HL-60 (cell line): Measurements from ENCODE around the gene SNRNP25.

ENCODE experiments used
- TF ChIP-seq, protein P1 (sequence below): IDR thresholded peaks from one replicate; pipeline ENCODE4 v1.5.1; 2011; ENCODE audit warnings: low read length, control low read depth, inconsistent platforms; ENCODE audit not compliant: insufficient read depth
- TF ChIP-seq, protein P2 (sequence below): IDR thresholded peaks from 2 replicates; pipeline ENCODE4 v1.6.1; 2012; ENCODE audit warnings: low read depth; ENCODE audit not compliant: insufficient replicate concordance

DNA sequence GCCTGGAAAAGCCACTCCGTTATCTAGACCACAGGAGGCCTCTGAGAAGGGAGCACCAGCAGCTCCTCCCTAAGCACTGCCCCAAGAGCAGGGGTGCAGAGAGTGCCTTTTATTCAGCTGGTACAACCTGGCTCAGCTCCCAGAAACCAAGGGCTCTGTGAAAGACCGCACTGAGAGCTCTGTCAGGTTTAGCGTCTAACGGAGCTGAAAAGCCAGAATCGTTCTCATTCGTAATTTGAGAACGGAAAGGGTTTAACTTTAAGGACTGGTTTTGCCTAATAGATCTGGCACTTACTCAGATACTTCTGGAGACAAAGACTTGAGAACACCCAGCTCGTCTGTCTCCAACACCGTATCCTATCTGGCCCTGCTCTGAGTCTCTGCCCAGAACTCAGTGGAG, 37.9 kb downstream of the SNRNP25 start:
- TF ChIP-seq, protein P1, sequence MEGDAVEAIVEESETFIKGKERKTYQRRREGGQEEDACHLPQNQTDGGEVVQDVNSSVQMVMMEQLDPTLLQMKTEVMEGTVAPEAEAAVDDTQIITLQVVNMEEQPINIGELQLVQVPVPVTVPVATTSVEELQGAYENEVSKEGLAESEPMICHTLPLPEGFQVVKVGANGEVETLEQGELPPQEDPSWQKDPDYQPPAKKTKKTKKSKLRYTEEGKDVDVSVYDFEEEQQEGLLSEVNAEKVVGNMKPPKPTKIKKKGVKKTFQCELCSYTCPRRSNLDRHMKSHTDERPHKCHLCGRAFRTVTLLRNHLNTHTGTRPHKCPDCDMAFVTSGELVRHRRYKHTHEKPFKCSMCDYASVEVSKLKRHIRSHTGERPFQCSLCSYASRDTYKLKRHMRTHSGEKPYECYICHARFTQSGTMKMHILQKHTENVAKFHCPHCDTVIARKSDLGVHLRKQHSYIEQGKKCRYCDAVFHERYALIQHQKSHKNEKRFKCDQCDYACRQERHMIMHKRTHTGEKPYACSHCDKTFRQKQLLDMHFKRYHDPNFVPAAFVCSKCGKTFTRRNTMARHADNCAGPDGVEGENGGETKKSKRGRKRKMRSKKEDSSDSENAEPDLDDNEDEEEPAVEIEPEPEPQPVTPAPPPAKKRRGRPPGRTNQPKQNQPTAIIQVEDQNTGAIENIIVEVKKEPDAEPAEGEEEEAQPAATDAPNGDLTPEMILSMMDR, result no peak
- TF ChIP-seq, protein P2, sequence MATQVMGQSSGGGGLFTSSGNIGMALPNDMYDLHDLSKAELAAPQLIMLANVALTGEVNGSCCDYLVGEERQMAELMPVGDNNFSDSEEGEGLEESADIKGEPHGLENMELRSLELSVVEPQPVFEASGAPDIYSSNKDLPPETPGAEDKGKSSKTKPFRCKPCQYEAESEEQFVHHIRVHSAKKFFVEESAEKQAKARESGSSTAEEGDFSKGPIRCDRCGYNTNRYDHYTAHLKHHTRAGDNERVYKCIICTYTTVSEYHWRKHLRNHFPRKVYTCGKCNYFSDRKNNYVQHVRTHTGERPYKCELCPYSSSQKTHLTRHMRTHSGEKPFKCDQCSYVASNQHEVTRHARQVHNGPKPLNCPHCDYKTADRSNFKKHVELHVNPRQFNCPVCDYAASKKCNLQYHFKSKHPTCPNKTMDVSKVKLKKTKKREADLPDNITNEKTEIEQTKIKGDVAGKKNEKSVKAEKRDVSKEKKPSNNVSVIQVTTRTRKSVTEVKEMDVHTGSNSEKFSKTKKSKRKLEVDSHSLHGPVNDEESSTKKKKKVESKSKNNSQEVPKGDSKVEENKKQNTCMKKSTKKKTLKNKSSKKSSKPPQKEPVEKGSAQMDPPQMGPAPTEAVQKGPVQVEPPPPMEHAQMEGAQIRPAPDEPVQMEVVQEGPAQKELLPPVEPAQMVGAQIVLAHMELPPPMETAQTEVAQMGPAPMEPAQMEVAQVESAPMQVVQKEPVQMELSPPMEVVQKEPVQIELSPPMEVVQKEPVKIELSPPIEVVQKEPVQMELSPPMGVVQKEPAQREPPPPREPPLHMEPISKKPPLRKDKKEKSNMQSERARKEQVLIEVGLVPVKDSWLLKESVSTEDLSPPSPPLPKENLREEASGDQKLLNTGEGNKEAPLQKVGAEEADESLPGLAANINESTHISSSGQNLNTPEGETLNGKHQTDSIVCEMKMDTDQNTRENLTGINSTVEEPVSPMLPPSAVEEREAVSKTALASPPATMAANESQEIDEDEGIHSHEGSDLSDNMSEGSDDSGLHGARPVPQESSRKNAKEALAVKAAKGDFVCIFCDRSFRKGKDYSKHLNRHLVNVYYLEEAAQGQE, result no peak
